AML-193 (cell line): ENCODE data around the gene CD82.

Experiments used
- DNase-seq, 2 experiments: peaks; one replicate each; lab custom pipeline; 2025; lab: John Stamatoyannopoulos, UW

Gene CD82

DNA sequence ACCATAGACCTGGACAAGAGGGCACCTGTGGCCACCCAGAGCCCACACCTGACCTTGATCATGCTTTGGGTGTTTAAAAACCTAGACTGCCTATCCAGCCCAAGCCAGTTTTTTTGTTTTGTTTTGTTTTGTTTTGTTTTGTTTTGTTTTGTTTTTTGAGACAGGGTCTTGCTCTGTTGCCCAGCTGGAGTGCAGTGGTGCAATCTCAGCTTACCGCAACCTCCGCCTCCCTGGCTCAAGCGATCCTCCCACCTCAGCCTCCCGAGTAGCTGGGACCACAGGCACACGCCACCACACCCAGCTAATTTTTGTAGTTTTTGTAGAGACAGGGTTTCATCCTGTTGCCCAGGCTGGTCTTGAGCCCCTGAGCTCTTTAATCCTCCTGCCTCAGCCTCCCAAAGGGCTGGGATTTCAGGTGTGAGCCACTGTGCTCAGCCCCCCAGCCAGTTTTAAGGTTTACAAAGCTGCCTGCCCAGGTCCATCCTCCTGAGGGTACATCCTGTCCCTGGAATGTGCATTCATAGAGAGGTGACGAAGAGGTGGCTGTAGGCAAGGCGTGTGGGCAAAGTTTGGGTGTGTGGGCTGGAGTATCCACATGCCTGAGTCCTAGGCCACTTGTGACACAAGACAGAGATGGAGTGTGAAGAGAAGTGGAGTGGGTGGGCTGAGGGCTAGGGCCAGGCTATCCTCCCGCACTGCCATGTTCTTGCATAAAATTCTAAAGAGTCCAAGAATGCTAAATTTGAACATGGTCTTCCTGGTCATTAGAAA lies 3.3 kb upstream of the CD82 start:
- no peak for DNase-seq

DNA sequence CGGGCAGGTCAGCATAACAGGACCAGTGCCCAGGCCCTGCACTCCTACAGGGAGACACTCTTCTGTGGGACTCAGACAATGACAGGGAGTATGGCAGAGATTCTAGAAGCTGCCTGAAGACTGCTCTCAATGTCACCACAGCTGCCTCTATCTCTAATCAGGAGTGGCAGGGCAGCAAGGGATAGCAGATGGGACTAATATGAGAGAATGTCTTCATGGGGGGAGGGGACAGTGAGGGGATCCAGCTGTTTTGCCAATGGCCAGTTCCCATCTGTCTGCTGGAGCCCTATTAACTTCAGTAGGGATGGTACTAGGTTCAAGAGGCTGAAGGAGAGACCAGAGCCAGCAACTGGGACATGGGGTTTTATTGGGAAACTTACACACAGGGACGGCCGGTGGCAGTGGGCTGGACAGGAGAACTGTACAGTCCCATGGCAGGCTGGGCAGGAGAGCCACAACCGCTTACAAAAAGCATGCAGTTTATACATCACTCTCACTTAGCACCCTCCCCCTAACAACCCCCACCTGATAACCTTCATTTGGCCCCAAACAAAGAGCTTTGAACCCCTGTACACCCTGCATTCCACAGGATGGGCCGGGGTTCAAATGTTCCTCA lies 2.5 kb upstream of the CD82 start:
- no peak for DNase-seq

DNA sequence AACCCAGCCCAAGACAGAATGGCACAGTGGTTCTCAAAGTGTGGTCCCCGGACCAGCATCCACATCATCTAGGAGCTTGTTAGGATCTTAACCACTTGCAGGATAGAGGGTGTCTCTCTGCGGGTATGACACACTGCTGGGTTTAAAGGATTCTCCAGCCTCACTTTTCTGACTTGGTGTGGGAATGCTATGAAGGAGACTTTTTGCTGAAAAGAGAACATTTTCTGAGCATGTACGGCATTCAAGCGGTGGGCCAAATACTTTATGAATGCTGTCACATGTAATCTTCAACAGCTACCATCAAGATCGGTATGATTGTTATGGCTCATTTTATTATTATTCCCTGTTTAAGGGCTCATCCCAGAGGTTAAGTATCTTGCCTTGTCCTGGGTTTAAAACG lies 1.8 kb upstream of the CD82 start:
- no peak for DNase-seq

DNA sequence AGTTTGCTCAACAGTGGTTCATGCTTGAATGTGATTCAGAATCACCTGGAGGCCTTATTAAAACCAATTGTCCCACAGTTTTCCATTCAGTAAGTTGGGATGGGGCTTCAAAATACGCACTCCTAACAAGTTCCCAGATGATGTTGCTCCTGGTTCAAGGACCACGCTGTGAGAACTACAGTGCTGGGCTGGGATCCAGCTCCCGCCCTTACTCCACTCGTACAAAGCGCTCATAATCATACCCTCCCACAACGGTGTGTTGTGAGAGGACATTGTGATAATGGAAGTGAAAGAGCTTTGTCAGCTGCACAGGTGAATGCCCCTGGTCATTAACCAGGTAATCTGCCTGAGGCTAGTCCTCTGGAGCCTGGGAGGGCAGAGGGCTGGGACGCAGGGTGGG lies 1.3 kb upstream of the CD82 start:
- no peak for DNase-seq

DNA sequence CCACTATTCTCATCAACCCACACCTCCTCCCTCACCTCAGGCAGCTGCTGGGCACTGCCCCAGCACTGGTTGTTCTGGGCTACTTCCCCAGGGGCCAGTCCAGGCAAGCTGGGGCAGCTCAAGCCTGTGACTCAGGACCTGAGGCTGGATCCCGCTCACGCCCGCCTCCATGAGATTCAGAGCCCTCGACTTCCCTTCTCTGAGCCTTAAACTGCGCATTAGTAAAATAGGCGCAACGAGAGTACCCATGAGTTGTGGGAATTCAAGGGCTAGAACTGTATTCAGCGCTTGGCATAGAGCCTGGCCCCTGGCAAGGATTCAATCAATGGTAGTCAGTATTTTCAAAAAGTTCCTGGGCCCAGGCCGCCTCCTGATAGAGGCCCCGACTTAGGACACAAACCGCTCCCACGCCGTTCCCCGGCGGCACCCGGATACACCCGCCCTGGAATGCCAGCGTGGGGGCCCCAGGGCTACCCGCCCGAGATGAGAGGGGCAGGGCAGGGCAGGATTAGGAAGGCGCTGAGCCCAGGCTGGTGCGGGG lies 723 bp upstream of the CD82 start:
- DNase-seq, result peak; percentile 52 to 56

DNA sequence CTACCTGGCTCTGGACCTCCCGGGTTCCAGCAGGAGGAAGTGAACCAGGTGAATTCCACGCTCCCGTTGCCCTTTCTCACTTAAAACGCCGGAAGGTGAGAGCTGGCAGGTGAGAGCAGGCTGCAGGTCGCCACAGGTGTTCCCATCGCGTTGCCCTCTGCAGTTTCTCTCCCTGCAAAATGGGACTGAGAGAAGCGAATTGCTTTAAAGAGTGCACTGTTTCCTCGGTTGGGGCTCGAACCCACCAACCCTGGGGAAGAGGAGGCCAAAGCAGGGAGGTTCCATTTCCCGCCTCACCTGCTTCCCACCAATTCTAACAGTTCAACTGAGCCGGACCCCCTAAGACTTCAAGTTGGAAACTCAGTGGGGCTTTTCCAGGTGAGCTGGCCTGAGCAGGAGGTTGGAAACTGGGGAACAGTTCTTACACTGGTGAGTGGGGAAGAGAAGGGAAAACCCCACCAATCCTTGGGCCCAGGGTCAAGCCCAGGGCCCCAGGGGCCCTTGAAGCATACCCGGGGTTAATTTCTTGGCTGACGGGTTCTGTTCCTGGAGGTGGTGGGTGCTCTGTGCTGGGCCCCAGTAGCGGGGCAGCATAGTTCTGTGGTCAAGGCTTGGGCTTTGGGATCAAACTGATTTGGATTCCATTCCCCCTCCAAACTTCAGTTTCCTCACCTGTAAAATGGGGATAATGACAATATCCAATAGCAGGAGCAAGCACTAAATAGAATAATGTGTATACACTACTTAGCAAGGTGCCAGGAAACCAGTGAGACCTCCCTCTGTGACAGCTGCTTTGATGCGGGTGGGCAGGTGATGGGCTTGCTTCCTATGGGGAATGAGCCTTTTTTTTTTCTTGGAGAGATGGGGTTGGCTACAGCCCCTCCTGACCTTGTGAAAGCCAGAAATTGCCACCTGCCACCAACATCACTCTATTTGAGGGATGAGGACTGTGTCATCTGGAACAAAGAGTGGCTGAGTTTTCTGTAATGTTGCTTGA lies 788 bp downstream of the CD82 start:
- no peak for DNase-seq

DNA sequence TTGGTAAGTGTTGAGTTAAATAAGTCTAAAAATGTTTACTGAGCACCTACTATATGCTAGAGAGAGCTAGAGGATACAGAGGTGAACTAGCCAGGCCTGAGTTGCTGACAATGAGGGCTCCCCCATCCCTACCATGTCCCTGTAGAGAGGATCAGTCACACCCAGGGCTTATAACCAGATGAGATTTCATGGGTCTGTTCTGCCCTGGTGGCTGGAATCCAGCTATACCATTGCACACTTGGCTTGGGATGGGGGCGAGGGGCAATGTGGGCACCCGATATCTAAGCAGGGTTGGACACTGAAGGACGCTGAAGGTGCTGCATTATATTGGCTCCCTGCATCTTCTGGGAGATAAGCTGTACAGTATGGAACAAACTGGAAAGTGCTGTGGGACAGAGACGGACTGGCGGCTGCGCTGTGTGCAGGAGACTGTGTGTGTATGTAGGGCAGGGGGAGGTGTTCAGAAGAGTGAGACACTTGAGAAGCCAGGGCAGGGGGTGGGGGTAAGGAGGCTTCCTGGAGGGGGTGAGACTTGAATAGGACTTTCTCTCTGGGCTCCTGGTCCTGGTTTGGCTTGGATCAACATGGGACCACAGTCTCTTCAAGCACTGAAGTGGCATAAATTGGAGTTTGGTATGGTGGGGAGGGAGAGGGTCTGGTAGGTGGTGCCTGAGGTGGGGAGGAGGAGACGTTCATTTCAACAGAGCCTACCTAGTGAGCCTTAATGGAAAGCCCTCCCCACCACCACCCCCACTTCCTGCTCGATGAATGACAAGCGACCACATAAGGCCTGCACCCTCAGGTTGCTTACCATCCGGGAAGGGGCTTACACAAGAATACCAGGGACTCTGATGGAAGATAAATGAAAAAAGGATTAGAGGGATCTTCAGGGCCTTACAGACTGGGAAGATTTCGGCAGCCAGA lies 1.8 kb downstream of the CD82 start:
- peak in 1 of 2 experiments; percentile 11 for DNase-seq

DNA sequence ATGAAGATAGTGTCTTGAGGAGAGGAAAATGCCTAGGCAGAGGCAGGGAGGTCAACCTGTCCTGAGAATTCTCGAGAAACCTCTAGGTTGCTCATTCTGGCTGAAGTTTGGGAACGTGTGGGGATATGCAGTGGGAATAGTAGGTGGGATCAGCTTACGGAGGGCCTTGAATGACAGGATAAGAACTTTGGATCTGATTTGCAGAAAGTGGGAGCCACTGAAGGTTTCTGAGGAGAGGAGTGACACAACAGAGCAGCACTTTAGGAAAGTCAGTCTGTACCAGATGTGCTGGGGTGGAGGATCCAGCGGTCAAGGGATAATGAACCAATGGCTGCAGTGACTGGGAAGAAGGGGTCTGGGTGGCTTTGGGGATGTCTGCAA lies 2.4 kb downstream of the CD82 start:
- no peak for DNase-seq

DNA sequence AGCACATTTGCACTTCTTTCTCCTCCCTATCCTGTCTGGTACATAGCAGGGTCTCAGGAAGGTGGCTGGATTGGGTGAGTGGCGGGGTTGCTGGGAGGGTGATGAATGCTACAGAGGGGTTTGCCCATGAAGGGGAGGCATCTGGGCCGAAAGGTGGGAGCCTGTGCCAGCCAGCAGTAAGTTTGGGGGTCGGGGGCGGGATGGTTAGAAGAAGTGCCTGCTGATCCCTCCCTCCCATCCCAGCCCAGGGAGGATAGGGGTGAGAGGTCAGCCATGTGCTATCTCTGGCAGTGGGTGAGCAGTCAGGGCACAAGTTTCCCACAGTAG lies 2.8 kb downstream of the CD82 start:
- no peak for DNase-seq

DNA sequence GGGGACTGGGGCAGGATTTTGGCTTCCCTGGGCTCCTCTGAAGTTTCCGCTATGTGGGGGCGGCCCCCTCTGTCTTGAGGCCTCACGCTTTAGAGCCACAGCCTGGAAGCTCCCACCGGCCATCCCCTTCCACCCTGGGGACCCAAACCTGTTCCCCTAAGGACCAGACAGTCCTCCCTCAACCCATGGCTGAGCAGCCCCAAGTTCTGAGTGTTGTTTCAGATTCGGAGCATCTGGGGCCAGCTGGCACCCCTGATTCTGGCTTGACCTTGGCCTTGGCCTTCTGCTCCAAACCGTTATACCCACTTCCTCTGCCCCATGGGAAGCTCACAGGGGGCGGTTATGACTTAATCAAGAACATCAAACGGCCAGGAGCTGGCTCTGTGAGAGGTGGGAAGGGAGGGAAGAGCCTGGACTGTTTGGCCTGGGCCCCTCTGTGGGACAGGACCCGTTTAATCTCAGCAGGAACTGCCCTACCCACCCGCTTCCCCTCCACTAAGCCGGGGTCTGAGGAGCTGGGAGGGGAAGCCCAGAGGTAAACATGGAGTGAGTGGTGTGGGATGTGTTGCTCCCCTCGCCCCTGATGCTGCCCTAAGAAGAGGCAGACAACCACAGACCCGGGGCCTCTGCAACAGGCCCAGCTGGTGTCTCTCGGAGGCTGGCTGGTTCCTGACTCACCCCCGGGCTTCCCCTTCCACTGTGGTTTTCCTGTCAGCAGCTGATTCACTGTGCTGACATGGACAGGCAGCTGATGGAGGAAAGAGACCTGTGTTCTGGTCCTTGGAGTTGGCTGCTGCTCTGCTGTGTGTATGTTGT lies 3.4 kb downstream of the CD82 start:
- peak; percentile 90 to 92 for DNase-seq

DNA sequence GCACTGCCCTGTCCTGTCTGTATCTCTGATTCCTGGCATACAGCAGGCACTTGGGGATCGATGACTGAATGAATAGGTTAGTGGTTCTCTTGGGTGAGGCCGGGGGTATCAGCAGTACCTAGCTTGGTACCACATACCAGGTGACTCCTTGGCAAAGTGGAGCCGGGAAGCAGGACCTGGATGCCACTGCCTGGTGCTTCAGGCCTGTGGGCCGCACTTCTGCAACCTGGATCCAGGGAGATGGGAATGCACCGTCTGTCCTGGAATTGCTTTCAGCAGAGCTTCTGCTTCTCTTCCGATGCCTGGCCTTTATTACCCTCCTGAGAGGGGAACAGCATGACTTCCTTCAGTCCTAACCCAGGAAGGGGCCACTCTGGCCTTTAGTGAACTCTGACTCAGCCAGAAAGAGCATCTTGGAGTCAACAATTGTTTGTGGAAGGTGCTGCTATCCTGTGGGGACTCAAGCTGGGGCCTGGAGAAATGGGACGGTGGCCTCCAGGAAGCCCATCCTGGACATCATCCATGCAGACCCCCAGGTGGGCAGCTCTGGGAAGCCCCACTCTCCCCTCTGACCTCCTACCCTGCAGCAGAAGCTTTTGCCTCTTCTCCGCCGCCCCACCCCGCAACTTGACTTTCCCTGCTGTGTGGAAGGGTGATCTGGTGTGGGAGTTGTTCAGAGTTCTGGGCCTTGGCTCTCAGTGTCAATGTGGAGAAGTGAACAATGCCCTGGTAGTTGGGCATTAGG lies 5.1 kb downstream of the CD82 start:
- DNase-seq, result no peak

DNA sequence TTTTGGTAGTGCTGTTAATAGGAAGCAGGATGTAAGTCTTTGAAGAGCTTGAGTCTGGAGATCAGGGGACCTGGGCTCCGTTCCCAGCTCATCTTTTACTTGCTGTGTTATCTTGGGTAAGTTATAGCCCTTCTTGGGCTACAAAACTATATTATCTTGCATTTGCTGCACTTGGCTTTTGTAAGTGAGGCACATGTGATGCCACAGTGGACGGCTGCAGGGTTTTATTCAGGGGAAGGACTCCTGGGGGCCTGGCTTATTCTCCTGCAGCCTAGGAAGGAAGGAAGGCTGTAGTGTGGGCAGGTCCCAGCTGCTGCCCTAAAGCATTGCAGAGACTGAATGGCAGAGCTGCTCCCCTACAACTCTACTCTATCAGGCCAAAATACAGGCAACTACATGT lies 6.4 kb downstream of the CD82 start:
- peak in 1 of 2 experiments; percentile 7 for DNase-seq

DNA sequence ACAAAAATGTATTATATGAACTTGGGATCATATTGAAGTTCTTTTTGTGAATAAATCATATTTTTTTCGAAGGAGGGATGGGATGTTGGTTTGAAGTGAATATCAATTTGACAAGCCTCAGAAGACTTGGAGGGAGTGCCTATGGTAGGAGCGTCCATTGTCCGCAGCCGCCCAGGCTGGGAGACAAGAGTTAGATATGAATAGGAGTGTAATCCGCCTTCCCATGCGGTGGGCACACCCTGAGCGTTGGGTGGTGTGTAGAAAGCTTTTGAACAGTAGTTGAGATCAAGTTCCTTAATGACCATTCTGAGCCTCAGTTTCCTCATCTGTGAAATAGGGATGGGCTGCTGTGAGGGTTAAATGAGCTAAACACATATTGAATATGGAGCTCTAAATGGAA lies 7.0 kb downstream of the CD82 start:
- no peak for DNase-seq

DNA sequence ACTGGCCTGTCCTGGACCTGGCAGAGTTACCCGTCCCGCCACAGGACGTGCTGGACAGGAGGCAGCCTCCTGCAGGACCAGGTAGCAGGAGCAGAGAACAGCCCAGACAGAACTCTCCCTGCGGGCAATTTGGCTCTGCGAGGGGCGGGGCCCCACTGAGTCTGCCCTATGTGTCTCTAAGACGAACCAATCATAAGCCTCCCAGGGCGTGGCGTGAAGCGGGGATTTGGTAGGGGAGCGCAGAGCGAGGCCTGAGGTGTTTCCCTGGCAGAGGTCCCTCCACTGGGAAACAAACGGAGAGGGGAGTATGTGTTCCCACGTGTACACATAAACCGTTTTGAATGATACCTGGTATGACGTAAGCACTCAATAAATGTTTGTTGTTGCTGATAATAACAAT lies 7.4 kb downstream of the CD82 start:
- no peak for DNase-seq

DNA sequence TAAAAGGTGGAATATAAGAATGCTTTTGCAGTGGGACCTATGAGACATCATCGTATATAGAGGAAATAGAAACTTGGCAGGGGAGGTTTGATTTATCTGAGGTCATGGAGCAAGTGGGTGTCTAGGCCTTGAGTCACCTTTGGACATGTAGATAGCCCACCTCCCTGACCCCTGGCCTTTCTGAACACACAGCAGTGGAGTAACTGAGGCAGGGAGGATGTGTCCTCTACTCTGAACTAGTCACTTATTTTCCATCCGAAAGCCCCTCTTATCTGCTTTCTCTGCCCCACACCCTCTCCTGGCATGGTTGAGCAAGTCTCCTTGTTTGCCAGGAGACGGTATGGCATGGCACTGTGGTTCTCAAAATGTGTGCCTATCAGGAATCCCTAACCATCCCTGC lies 7.9 kb downstream of the CD82 start:
- no peak for DNase-seq

DNA sequence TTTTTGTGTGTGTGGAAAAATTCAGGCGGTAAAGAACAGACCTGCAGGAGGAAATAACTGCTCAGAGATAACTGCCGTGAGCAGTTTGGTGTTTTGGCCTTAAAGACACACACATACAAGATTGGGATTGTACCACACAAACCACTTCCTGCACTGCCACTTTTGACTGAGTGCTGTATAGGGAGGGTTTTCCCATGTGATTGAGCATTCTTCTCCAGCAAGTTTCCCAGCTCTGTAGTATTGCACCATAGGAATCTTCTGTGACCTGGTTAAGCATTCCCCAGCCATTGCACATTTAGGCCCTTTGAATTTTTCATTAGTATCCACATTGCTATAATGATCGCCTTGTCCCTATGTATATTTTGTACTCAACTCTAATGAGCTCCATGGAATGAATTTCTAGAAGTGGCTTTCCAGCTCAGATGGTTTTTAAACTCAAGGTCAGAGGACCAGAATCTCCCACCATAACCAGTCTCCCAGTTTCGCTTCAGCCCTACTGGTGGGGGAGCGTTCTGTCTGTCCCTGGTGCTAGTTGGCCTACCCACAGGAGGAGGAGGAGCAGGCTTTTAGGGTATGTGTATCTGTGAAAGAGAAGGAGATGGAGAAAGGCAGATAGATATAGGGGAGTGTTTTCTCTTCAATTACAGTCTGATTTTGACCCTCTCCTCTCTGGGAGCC lies 9.3 kb downstream of the CD82 start:
- DNase-seq, result peak; percentile 43 to 54

DNA sequence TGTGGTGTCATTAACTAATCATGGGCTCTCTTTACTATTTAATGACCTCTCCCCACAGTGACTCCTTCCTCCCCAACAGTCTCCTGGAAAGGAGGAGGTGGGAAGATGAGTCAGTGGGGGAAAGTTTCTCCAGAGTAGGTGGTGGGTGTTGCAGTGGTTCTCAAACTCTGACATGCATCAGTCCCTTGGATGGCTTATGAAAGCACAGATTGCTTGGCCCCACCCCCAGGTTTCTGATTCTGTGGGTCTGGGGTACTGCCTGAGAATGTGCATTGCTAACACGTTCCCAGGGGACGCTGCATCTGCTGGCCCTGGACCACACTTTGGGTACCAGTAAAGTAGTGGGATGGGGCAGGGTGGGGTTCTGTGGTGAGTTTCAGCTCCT lies 9.8 kb downstream of the CD82 start:
- no peak for DNase-seq

DNA sequence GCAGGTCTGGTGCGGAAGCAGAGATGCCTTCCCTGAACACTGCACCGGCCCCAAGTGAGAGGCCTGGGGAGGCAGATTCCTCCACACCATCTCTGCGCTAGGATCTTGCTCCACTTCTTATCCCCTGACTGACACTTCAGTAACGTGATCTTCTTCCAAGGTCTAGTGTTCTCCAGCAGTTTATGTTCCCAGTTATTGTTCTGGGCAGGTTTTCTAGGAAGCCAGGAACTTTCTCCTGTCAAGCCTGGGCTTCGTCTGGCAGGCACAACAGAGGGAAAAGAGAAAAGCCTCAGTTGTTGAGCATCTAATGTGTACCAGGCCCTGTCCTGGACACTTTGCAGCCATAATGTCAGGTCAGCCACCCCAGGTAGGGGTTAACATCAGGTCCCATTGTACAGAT lies 10.5 kb downstream of the CD82 start:
- DNase-seq, result no peak

DNA sequence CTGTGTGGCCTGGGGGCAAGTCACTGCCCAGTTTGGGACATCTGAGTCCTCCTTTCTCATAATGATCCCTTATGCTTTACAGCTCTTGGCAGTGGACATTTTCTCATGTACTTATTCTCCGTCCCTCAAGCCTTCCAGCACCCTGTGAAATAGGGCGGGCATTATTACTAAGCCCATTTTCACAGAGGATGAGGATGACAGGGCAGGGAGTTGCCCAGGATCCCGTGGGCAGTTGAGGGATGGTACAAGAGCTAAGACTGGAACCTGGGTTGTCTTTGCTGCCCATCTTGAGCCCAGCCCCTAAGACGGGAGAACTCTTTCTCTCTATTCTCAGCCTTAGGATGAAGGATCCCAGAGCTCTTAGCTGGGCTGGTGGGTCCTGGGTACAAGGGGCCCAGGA lies 11.2 kb downstream of the CD82 start:
- DNase-seq, result no peak
